GM21529 (cell line): ENCODE measurements around the gene CHPF.
A peak's percentile ranks its signal among the peaks of the same experiment; 100 is the strongest.

Source experiments
- ATAC-seq: cut with Tn5 transposase; IDR thresholded peaks from one replicate; pipeline ENCODE4 v1.9.1; 2021; ENCODE audit not compliant: unreplicated experiment

CHPF gene, protein sequence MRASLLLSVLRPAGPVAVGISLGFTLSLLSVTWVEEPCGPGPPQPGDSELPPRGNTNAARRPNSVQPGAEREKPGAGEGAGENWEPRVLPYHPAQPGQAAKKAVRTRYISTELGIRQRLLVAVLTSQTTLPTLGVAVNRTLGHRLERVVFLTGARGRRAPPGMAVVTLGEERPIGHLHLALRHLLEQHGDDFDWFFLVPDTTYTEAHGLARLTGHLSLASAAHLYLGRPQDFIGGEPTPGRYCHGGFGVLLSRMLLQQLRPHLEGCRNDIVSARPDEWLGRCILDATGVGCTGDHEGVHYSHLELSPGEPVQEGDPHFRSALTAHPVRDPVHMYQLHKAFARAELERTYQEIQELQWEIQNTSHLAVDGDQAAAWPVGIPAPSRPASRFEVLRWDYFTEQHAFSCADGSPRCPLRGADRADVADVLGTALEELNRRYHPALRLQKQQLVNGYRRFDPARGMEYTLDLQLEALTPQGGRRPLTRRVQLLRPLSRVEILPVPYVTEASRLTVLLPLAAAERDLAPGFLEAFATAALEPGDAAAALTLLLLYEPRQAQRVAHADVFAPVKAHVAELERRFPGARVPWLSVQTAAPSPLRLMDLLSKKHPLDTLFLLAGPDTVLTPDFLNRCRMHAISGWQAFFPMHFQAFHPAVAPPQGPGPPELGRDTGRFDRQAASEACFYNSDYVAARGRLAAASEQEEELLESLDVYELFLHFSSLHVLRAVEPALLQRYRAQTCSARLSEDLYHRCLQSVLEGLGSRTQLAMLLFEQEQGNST

DNA sequence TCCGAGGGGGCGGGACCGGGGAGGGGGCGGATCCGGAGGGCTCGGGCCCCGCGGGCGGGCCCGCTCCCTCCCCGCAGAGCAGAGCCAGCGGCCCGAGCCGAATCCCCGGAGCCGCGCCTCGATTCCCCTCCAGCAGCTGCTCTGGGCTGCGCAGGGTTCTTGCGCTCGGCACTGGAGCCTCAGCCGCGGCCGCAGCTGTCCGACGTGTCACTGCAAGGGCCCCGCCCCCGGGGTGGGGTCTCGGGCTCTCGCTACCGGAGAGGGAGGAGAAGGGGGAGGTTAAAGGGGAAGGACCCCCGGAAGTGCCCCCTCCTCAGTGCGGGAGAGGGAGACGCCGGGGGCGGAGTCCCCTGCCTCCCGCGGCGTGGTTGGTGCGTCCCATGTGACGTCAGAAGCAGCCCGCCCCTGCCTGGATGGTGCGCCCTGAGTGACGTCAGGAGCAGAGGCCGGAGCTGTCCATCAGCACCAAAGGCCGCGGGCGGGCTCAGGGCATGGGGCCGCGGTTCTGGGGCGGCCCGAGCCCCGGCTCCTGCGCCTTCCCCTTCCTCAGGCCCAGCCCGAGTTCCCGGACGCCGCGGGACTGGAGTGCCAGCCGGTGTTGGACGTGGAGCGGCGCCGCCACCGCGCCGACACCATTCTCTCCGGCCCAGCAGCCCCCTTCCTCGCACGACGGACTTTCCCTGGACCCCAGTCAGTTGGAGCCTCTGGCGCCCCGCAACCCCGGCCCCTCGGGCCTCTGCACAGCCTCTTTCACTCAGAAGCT is at the start of gene CHPF, which contains the start of gene TMEM198:
Gene CHPF (minus strand): TSS at position 214 of the 763 bp plus-strand sequence. CDS start 271 bp downstream, outside the sequence.
Gene TMEM198 (plus strand): TSS at position 433 of the 763 bp plus-strand sequence. CDS start 700 bp downstream, outside the sequence.
- ATAC-seq: peak; percentile 67

DNA sequence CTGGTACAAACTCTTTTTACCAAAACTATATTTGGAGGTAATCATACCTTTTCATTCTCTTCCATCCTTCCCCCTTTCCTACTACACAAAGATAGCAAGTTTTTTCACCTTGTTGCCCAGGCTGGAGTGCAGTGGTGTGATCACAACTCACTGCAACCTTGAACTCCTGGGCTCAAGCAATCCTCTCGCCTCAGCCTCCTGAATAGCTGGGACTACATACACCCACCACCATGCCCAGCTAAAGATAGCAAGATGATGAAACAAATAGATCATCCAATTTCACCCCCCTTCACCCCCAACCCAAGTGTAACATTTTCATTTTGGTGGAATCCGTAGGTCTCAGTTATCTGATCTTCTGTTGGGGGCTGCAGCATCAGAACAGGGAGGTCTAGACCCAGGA is 49.5 kb upstream of the CHPF start:
- no peak for ATAC-seq

DNA sequence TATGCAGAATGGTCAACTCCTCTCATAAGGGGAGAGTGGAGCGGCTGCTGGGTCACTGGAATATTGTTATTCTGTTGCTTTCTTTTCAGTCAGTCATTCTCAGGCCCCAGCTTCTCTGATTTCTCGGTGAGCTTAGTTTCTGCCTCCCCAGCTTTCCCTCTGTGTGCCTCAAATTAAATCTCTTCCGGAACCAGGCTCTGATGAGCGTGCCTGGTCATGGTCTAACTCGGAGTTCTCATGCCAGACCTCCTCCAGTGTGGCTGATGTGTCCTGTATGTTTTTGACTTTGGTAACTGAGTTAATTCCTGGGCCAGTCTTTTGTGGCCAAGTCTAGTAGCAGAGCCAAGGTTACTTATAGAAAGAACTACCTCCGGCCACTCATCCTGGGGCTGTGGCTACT is 49.1 kb upstream of the CHPF start:
- ATAC-seq: no peak

DNA sequence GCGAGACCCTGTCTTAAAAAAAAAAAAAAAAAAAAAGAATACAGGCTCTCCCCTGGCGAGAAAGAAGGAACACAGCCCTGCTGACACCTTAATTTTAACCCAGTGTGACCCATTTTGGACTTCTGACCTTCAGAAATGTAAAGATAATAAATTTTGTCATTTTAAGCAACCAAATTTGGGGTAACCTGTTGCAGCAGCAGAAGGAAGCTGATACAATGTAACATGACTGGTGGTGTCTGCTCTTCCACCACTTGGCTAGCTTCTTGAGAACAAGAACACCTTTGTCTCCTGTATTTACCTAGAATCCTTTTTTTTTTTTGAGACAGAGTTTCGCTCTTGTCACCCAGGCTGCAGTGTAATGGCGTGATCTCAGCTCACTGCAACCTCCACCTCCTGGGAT is 47.5 kb upstream of the CHPF start:
- no peak for ATAC-seq

DNA sequence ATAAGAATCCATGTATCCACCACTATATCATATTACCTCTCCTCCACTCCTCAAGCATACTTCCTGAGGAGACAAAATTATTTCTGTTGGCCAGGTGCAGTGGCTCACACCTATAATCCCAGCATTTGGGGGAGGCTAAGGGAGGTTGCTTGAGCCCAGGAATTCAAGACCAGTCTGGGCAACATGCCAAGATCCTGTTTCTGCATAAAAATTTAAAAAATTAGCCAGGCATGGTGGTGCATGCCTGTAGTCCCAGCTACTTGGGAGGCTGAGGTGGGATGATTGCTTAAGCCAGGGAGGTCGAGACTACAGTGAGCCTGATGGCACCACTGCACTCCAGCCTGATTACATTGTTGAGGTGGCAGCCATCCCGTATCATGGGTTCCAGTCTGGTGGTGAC is 37.7 kb upstream of the CHPF start:
- no peak for ATAC-seq

DNA sequence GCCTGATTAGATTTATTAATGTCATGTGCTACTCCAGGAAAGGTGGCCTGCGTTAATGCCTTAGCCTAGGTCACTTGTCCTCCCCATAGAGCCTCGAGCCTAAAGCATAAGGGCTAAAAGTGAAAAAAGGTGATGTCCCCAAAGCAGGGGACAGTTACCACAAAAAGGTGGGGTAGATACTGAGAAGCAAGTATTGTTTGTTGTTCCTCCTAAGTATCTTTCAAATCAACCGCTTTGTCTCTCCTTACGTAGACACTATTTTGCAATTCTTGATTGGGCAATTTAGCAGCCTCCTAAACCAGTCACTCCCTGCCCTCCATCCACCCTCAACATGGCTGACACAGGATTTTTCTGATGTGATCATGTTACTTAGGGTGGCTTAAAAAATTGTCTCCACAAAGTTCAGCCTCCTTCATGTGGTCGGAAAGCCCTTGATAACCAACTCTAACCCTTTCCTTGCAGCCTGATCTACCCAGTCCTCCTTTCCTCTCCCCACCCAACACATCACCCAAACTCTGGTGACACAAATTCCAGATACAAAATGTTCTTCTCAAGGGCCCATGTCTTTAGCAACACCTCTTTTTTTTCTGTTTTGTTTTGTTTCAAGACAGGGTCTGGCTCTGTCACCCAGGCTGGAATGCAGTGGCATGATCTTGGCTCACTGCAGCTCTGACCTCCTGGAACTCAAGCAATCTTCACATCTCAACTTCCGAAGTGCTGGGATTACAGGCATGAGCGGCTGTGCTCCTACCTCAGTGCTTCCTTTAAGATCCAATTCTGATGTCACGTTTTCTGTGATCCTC is 35.4 kb upstream of the CHPF start:
- ATAC-seq: no peak

DNA sequence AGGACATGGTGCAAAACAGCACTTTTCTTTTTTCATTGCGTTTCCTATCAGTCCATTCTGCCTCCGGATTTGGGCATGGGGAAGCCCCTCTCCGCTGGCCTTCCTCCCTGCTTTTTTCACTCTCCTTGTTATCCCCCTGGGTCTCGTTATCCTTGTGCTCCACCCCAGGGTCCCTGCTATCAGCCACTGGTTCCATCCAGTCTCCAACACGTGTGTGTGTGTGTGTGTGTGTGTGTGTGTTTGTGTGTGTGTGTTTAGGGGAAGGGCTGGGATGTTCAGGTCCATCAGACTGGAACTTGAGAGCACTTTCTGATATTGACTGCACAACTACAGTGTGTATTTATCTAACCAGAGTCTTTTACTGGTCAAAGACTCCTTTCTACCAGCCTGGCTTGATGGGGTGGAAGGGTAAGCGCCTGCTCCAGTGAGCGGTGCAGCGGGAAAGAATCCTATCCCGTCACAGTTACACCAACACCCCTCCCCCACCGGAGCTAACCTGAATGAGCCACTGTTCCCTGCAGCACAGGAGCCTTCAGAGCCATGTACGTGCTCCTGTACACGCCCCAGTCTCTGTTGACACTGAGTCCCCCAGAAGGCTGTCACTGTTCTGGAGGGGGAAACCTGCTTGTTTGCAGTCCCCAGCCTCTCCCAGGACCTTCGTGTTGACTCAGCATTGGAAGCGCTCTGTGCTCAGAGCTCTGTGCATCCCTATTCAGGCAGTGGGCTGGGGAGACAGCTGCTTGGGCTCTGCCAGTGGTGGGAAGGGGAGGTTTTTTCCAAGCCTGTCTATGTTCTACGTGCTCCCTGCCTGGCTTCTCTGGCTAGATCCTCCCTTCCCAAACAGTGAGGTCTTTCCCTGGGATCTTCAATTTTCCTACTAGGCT is 33.1 kb upstream of the CHPF start:
- no peak for ATAC-seq

DNA sequence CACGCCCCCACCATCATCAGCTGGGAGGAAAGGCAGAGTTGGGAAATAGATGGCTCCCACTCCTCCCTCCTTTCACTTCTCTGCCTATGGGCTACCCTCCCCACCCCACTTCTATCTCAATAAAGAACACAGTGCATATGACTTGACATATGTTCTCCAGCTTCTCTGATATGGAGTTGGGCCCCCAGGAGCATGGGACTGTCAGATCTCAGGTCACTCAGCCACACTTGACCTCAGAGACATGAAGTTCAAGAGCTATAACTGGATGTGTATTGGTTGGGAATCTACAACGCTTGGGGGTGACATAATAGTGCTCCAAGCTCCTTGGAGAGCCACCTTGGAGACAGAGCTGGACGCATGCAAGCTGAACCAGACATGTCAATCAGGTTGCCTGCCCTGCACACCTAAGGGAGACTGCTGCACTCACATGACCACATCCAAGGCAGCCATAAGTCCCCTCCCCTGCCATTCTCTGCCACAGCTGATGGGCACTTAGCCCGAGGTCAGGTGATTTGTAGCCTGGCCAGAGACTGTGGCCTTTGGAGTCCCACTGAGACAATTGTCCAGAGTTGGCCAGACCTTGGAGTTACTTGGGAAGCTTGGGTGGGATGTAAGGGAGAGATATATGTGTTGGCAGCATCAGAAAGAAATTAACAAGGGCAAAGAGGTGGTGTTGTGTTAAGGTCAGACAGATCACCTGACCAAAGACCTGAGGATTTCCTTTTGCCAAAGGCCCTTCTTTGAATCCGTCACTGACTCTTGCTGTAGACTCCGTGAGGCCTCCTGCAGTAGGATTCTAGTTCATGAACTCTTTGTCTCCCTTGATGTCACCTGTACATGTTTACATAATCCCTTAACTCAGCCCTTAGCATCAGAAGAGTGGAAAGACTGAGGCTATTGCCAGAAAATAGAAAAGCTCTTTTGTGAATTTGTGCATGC is 32.2 kb upstream of the CHPF start:
- ATAC-seq: no peak

DNA sequence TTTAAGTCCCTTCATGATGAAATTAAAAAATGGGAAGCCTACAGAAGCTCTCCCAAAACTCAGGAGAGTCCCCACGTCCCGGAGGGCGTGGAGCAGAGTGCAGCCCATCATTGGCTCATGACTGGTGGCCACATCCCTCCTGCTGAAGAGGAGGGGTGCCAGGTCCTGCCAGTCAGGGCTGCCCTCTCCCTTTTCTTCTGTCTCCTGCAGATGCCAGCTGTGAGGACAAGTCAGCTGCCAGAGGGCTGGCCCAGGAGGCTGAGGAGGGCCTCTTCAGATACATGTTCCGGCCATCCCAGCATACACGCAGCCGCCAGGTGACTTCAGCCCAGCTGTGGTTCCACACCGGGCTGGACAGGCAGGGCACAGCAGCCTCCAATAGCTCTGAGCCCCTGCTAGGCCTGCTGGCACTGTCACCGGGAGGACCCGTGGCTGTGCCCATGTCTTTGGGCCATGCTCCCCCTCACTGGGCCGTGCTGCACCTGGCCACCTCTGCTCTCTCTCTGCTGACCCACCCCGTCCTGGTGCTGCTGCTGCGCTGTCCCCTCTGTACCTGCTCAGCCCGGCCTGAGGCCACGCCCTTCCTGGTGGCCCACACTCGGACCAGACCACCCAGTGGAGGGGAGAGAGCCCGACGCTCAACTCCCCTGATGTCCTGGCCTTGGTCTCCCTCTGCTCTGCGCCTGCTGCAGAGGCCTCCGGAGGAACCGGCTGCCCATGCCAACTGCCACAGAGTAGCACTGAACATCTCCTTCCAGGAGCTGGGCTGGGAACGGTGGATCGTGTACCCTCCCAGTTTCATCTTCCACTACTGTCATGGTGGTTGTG is 31.1 kb upstream of the CHPF start:
- no peak for ATAC-seq

DNA sequence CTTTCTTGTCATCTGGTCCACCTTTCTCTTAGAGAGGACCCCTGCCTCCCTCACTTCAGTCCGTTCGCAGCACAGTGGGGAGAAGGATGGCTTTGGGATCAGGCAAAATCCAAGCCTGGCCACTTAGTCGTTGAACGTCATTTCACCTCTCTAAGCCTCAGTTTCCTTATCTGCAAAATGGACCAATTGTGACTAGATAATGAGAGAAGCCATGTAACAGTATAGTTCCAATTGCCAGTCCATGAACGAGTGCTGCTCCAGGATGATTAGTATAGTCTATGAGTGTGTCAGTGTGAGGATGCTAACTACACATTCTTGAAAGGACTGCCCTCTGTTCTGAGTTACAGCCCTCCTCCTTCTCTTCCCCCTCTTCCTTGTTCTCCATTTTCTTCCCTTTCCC is 29.6 kb upstream of the CHPF start:
- ATAC-seq: no peak

DNA sequence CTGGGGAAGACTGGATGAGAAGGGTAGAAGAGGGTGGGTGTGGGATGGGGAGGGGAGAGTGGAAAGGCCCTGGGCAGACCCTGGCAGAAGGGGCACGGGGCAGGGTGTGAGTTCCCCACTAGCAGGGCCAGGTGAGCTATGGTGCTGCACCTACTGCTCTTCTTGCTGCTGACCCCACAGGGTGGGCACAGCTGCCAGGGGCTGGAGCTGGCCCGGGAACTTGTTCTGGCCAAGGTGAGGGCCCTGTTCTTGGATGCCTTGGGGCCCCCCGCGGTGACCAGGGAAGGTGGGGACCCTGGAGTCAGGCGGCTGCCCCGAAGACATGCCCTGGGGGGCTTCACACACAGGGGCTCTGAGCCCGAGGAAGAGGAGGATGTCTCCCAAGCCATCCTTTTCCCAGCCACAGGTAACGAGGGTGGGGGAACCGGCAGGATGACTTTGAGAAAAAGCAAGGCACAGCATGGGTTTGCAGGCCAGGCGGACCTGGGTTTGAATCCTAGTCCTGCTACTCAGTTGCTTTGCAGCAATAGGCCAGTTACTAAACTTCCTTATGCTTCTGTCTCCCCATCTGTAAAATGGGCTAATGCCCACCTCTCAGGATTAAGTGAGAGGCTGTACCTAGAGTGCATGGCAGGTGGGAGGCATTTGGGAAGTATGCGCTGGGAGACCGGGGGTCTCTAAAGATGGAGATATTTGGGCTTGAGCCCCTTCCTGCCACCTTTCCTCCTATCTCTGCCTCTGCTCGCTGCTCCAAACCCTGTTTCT is 28.8 kb upstream of the CHPF start, which contains the start of gene INHA:
Gene INHA (plus strand): TSS at position 74 of the 765 bp plus-strand sequence. CDS start 65 bp downstream, at position 139.
- ATAC-seq: no peak

DNA sequence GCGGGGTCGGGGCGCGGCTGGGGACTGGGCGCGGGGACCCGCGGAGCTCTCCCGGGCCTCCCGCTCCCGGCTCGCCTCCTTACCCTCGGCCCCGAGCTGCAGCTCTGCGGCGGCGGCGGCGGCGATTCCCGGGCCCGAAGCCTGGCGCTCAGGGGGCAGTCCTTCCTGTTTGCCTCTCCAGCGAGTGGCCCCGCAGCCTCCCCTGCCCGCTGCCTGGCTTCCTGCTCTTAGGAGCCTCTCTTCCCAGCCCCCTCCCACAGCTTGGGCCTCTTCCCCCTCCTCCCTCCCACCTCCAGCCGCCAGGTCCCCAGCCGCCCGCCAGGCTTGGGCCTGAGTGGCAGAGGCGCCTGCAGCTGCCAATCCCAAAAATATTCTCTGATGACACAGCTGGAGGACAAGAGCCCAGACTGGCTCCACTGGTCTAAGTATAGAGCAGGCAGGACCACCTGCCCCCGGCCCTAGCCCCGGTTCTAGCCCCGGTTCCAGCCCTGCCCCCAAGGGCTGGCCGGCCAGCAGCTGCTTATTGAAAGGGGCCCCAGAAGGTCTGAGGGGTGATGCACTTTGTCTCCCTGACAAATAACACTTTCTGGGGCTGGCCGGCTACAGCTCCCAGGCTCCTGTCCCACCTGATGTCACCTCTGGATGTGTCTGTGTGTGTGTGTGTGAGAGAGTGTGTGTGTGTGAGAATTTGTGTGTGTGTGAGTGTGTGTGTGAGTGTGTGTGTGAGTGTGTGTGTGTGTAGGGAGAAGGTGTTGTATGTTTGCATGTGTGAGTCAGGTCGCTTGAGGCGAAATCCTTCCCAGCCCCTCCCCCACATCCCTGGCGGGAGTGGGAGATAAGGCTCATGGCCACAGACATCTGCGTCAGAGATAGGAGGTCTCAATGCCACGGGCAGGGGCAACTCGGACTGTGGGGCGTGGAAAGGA is 28.0 kb upstream of the CHPF start, which contains the start of gene OBSL1:
Gene OBSL1 (minus strand): TSS at position 229 of the 926 bp plus-strand sequence. CDS start 307 bp downstream, outside the sequence.
- no peak for ATAC-seq

DNA sequence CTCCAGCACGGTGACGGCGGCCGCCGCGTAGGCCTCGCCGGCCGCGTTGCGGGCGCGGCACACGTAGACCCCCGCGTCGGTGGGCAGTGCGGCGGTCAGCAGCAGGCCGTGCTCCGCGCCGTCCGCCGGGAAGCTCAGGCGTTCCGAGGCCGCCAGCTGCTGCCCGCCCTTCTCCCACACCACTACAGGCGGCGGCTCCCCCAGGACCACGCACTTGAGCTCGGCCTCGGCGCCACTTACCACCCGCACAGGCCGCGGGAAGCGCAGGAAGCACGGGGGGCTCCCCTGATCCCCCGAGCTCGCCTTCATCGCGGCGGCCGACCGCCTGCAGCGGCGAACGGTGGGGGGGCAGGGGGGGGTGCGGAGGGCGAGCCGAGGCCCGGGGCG is 27.3 kb upstream of the CHPF start:
- ATAC-seq: no peak

DNA sequence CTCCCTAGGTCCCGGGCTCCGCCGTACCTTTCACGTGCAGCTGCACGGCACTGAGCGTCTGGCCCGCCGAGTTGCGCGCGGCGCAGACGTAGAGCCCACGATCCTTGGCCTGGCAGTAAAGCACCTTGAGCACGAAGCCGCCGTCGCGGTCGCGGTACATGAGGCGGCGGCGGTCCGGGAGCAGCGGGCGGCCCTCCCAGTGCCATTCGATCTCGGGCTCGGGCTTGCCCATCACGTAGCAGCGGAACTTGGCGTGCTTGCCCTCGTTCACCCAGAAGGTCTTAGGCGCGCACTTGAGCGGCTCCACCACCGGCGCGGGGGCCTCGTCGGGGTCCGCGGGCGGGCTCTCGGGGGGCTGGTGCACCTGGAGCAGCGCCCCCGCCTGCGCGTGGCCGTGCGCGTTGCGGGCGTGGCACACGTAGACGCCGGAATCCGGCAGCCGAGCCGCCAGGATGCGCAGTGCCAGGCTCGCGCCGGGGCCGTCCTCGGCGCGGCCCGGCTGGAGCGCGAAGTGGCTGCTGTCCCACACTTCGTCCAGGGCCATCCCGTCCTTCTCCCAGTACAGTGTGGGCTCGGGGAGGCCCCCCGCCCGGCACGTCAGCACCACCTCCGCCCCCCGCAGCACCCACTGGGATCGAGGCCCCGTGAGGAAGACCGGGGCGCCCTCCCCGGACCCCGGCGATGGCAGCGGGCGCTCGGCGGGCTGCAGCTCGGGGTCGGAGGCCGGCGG is 26.8 kb upstream of the CHPF start:
- no peak for ATAC-seq

DNA sequence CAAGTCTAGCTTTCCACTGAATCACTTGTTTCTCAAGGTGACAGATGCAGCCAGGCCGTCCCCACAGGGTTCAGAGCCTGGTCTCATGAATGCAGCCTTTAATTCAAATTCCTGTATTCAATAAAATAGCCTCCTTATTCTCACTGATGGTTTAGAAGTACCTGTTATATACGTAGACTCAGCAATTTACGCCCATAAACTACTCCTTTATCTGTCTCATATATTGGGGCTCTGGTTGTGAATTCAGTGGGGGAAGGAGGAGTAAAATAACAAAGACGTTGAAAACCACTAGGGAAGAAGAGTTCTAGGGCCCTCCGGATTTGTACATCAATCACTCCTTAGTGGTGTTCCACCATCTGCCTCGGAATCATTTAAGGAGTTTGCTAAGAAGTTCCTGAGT is 26.0 kb upstream of the CHPF start:
- ATAC-seq: no peak
